ENCODE data around the gene XPO4.
A peak's percentile ranks its signal among the peaks of the same experiment; 100 is the strongest.
"Not testable (repeated sequence)": the region's sequence is repeated elsewhere in the genome, so short reads cannot be mapped to it uniquely, and the experiment has no call there.

XPO4 gene

DNA sequence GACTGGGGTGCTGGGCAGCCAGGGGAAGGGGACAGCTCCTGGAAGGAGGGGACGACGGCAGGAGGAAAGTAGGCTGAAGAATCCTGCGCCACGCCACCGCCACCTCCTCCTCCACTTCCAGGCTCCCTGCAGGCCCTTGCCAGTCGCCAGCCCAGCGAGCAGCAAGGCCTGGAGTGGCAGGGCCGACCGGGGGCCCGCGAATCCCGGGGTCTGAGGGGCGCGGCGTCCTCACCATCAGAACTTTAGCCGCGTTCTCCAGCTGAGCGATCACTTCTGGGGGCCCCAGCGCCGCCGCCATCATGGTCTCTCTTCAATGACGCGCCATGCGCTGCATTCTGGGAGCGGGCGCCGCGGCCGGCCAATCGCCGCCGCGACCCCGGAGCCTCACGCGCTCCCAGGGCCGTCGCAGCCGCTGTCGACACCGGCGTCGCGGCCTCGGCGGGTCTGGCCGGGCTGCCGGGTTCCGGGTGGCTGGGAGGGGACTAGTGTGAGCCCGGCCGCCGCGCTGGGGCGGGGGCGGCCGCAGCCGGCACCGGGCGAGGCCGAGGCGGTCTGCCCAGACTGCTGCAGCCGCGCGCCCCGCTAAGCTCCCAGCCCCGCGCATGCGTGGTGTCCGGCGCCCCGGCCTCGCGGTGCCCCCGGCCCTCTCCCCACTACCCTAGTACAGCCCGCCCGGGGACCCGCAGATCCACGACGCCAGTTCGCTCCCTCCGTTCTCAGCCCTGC lies at the start of gene XPO4:
Gene XPO4 (minus strand): TSS at position 309 of the 726 bp plus-strand sequence. CDS start 8 bp downstream, at position 301.
- no peak for FAIRE-seq

DNA sequence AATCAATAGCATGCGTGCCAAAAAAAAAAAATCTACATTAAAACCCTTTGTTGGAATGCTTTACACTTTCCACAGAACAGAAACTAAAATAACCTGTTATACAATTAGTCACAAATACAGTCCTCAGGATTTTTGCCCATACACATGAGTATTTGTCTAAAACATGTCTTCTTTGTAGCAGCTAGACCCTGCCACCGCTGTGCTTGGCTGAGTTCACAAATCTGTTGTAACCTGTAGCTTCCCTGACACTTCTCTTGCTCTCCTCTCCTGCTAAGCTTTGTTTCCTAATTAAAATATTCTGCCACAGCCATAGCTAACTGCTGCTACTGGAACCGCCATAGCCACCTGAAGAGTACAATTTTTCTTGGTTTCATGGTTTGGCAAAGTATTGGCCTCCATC lies 45.5 kb upstream of the XPO4 start:
- FAIRE-seq, result not testable (repeated sequence)

DNA sequence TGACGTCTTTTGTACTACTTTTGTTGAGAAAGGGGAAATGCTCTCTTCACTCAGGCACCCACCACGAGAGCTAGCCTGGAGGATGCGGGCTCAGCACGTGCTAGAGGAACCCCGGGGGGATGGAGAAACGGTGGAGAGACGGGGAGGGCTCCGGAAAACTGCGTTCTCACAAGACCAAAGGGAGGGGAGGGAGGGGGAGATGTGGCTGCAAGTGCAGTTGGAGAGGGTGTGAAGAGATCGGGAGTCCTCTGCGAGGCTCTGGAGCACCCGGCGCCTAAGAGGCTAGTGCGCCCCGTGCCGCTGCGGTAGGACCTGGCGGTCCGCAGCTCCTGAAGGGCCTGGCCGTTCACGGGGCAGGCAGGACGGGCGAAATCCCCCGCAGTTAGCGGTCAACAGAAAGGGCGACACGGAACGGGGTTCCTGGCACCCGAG lies 43.4 kb upstream of the XPO4 start:
- FAIRE-seq, result no peak

DNA sequence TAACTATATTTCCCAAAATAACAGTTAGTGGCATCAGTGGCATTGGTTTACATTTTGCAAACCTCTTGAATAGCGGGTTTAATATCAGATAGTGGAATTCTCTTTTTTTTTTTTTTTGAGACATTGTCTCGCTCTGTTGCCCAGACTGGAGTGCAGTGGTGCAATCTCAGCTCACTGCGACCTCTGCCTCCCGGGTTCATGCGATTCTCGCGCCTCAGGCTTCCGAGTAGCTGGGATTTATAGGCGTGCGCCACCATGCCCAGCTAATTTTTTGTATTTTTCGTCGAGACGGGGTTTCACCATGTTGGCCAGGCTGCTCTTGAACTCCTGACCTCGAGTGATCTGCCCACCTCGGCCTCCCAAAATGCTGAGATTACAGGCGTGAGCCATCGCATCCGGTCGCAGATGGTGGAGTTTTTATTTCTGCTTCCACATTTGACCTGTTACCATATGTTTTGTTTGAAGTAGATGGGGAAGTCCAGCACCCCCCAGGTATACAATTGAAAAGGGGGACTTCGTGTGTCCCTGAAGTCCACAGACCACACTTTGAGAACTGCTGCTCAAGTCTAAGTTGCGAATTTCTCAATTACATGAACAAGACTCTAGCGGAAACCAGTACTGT lies 40.5 kb upstream of the XPO4 start:
- no peak for FAIRE-seq

DNA sequence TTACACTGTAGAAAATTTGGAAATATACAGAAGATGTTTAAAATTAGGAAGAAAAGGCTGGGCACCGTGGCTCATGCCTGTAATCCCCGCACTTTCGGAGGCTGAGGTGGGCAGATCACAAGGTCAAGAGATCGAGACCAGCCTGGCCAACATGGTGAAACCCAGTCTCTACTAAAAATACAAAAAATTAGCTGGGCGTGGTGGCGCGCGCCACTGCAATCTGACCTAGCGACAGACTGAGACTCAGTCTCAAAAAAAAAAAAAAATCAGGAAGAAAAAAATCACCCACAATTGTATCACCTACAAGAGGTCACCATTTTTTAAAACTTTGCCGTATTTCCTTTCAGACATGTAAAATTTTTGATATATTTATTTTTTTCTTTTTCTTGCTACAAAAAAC lies 38.0 kb upstream of the XPO4 start:
- FAIRE-seq, result not testable (repeated sequence)

DNA sequence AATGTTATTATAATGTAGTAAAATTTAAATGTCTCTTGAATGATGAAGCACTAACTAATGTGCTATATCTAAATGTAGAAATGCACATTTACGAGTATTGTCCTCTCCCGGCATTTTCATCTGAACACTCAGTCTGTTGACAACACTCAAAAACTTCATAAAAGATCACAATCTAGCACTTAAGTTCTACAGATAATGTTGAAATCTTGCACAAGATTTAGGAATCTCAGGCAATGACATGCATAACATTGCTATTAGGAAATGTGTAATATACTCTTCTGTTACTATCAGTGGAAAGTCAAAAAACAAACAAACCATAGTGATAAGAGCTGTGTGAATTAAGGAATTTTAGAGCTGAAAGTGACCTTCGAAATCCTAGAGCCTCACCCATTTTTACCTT lies 37.5 kb upstream of the XPO4 start:
- no peak for FAIRE-seq

DNA sequence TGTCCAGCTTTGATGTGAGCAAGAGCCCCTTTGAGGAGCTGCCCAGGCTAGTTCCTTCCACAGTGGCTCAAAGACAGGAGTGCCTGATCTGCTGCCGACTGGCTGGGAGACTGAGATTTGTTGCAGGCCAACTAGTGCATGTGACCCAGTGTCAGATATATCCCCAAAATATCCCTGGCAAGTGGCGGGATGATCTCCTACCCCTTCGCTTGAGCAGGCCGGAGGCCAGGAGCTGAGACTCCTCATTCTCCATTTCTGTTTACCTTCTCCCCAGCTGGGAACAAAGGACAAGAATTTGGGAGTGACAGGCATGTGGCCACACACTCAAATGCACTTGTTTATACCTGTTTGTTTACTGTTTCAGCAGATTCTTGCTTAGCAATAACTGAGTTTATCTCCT lies 37.1 kb upstream of the XPO4 start:
- FAIRE-seq, result no peak

DNA sequence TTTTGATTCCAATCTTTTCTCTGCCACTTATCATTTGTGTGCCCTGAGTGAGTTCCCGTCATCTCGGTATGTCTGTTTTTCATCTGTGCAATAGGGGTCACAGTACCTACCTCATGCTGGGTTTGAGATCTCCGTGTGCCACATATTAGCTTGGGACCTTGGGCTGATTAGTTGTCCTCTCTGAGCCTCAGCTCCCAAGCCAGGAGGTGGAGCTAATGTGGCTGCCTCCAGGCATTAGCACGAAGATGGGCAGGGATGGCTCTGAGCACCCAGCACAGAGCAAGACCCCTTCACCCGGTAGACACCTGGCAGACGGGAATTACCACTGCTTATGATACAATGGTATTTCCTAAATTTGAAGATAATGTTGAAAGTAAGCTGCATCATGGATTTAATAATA lies 35.8 kb upstream of the XPO4 start:
- no peak for FAIRE-seq

DNA sequence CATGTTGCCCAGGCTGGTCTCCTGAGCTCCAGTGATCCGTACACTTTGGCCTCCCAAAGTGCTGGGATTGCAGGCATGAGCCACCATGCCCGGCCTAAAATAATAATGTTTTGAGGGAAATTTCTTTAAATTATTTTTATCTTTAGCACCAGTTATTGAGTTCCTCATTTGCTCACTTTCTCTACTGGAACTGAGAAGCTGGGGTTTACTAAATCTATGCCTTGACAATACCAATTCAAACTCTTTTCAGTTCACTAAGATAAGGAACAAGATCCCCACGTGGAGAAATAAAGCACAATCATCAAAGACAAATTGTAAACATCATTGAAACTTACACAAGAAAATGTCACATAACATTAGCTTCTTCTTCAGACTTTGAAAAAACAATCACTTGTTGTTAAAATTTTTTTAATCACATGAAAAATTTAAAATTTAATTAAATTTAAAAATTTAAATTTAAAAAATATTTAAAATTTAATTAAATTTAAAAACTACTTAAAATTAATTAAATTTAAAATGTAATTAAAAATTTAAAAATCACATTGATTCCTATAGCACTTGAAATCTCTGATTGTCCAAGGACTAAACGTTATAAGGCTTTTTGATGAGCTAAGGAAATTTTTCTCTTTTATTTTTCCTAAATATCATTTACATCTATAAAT lies 25.2 kb upstream of the XPO4 start:
- FAIRE-seq, result peak; percentile 97

DNA sequence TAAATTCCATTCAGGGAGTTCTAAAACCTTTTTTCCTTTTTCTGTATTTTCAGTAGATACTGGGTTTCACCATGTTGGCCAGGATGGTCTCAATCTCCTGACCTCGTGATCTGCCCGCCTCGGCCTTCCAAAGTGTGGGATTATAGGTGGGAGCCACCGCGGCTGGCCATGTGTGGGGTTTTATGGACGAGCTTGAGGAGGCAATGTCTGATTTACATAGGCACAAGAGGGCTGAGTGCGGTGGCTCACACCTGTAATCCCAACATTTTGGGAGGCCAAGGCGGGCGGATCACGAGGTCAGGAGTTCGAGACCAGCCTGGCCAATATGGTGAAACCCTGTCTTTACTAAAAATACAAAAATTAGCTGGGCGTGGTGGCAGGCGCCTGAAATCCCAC lies 22.8 kb upstream of the XPO4 start:
- FAIRE-seq, result not testable (repeated sequence)

DNA sequence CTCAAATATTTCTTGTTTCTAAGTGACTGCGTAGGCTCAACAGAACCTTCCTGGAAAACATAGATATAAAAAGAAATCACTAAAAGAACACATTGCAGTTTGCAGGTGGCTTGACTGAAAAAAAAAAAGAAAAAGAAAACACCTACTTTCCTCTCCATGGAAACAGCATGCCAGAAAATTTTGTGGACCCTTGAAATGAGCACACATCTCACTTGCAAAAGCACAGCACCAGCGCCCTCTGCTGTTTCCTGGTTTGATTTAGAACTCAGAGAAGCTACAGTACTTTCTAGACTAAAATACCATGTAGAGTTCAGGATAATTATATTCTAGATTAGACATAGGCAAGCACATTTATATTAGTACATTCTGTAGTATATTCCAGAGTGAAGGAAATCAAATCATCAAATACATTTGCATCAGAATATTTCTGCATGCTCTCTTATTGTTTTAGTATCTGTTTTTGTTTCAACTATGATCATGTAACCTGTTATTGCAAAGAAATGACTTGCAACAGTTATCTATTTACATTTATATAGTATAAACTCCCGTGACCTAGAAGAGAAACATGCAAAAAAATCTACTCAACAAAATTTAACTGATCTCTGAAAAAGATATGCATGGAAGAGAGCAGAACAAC lies 22.3 kb upstream of the XPO4 start:
- peak; percentile 97 for FAIRE-seq

DNA sequence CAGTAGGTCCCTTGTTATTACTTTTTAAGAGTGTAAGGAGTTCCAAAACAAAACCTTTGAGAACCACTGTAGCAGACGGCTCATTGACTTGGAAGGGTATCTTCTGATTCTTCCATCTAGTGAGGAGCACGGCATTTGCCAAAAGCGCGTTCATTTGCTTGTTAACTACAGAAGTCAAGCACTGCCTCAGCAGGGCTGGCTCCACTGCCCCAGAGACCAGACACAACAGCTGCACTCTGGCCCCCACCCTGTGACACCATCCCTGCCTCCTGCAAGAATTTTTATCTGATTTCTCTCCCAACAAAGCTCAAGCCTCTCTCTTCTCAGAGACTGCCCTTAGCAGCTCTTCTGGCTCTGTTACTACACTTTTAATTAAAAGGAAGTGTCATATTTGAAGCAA lies 20.7 kb upstream of the XPO4 start:
- no peak for FAIRE-seq

DNA sequence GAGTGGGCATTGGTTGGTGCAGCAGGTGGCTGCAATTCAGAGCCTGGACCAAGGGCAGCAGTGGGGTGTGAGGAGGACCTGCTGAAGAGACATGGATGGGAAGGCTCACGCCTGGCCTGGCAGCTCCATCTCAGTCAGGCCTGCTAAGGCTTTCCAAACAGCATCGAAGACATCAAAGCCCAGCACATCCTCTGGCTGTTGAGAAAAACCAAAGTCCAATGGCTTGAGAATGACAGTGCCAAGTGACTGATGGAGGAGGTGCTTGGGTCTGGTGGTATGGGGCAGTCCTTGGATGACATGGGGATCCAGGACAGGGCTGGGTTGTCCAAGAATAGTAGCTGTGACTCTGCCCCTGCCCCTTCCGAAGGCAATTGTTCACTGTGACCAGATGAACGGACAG lies 19.0 kb upstream of the XPO4 start:
- FAIRE-seq, result no peak

DNA sequence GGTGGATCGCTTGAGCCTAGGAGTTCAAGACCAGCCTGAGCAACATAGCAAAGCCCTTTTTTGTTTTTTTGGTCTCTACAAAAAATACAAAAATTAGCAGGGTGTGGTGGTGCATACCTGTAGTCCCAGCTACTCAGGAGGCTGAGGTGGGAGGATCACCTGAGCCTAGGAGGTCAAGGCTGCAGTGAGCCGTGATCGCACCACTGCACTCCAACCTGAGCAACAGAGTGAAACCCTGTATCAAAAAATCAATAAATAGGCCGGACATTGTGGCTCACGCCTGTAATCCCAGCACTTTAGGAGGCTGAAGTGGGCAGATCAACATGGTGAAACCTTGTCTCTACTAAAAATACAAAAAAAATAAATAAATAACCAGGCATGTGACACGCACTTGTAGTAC lies 13.1 kb upstream of the XPO4 start:
- FAIRE-seq, result not testable (repeated sequence)

DNA sequence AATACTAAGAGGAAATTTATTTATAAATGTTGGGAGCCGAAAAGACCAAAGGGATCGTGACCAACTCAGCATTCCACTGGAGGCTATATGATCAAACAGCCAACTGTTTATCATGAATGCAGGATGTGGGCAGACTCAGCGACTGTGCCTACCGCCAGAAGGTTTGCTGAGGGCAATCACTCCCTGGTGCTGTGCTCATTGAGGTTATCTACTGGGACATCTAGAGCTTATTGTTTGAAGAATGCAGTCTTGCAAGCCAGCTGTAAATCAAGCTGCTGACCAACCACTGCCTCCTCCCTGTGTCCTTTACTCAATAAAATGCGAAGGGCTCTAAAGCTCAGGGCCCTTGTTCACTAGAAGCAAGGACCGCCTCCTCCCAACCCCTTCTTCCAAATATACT lies 8.5 kb upstream of the XPO4 start:
- no peak for FAIRE-seq

DNA sequence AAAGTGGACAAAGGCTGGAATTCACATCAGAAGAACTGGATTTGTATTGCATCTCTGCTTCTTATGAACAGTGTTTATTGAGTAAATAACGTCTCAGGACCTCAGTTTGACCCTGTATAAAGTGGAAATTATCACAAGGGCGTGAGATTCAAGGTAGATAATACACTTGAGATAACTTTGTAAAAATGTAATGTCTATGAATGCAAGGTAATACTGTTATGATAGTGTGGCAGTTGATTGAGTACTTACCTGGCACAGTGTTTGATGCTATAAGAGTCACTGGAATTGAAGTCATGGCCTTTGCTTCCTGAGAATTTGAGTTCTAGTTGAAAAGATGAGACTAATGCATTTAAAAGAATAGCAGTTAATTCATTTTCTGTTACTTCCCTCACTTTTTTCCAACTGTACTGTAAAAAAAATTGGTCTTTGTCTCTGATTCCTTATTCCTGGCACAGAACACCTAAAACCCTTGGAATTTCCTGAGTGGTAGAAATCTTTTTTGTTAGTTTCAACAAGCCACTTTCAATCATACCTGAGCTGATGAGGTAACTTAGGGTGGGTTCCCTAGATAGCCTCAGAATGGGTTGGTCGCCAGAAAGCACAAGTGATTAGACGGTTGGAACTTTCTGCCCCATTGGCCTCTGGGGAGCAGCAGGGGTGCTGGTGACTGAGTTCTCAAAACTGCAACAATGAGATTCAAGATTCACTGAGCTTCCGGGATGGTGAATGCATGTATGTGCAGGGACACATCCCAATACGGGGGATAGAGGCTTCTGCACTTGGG lies 6.4 kb upstream of the XPO4 start:
- no peak for FAIRE-seq

DNA sequence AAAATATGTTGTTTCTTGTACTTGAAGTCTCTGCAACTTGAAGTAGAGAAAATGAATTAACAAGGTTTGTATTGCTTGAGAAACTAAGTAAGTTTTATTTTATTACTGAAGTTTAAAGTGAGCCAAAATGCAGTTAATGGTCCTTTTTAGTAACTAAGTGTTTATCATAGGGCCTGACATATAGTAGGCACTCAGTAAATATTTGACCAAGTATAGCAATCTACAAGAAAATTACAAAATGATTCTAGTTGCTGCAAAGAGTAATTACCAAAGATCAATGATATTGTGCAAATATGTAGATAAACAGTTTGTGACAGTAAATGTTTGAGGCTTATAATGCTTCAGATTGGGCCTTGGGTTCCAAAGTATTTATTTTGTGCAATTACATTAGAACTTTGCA lies 2.4 kb upstream of the XPO4 start:
- no peak for FAIRE-seq

DNA sequence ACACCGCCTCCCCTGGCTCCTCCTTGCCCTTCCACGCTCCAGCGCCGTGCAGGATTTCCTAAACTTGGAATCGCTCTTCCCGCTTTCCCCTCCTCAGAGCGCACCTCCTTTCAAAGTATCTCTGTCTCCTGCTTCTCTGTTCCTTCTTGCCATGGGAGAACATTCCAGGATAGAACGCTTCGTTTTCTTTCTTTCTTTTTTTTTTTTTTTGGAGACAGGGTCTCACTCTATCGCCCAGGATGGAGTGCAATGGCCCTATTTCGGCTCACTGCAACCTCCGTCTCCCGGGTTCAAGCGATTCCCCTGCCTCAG lies 574 bp upstream of the XPO4 start:
- no peak for FAIRE-seq

DNA sequence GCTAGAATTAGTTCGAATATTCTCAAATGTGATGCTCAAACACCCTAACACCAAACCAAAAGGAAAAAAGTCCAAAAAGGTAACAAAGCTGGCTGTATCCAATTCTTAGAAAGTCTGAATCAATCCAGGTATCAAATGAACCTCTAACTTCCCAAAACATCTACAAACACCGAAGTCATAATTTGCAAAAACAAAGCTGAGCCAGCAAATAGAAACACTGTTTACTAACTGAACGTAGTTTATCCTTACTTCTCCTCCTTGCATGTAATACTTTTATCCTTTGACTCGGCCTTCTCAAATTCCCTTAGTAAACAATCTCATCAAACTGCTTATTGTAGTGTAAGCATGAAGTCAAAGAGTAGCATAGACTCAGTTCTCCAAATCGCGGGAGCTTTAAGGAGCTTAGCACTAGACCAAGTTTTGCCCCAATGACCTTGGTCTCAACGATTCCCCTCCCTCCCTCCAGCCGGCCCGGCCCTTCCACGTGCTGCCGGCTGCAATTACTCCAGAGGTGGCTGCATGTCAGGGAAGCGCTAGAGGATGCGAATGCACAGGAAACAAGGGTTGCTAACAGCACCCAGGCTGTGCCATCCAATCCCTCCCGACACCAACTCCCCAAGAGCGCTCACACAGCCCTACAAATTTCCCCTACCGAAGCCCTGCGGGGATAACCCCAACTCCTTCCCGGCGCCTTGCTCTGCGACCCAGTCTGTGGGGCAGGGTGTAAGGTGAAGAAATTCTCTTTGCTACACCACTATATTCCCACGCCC lies 693 bp downstream of the XPO4 start:
- FAIRE-seq, result no peak

DNA sequence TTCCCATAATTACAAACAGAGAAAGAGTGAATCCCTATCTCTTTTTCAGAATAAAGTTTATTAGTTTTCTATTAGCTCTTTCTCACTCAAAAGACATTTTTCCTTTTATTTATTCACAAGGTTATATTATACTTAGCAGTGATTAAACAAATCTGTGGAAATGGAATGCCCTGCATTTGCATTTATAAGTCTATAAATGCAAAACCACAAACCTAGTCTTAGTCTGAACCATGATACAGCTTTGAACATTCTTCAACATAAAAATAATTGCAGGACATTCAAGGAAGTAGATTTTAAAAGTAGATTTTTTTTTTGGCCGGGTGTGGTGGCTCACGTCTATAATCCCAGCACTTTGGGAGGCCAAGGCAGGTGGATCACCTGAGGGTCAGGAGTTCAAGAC lies 8.3 kb downstream of the XPO4 start:
- FAIRE-seq, result no peak

DNA sequence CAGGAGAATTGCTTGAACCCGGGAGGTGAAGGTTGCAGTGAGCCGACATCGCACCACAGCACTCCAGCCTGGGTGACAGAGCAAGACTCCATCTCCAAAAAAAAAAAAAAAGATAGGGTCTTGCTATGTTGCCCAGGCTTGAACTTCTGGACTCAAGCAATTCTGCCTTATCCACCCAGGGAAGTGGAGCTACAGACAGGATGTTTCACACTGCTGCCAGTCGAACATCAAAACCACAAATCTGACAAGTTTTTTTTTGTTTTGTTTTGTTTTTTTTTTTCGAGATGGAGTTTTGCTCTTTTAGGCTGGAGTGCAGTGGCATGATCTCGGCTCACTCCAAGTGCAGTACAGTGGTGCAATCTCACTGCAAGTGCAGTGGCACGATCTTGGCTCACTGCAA lies 10.8 kb downstream of the XPO4 start:
- no peak for FAIRE-seq

DNA sequence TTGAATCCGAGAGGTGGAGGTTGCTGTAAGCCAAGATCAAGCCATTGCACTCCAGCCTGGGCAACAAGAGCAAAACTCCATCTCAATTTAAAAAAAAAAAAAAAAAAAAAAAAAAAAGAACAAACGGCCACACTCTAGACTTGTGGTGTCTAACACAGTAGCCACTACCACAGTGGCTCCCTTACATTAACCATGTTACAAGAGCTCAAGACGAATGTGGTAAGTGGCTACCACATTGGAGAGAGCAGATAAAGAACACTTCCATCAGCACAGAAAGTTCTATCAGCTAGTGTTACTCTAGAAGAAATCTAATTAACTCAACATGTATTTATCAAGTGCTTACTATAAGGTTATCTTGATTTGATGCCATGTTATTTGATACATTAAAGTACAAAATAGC lies 11.5 kb downstream of the XPO4 start:
- FAIRE-seq, result no peak
